K562 (cell line): ENCODE results near the gene RXRB. TPM values are rescaled to one million over a fixed set of nuclear protein-coding genes. Genes with fewer than 3 reads are reported as not detected.

Experiments used
- ATAC-seq: fragments of 200-7000 bp; cut with Tn5 transposase; 3 replicates; pipeline ENCODE4 v1.9.1; 2020; ENCODE audit warnings: moderate library complexity
- BruUV-seq: library from RNA; stranded (reverse); fragments of 400-500 nt; replicated peaks from 2 replicates; lab custom pipeline; 2021; lab: Mats Ljungman, UMichigan
- CTCF ChIA-PET: fragments of 300-600 bp; formaldehyde crosslinking; extraction: SDS; loops from one replicate; lab custom pipeline; 2021; ENCODE audit warnings: low intra/inter-chr PET ratio; lab: Yijun Ruan, JAX
- POLR2A ChIA-PET: fragments of 300-600, 350-650 bp; sonication (Branson Sonifier 250); formaldehyde crosslinking; extraction: SDS; loops from one replicate; lab custom pipeline; 2021; ENCODE audit warnings: antibody characterized with exemption, inconsistent platforms; lab: Yijun Ruan, JAX
- DNase-seq, 4 experiments: peaks; one replicate each; pipeline versions ENCODE4 v3.0.0 to v3.0.0-alpha.2; 2011 to 2018; ENCODE audit warnings: low spot score in 3 of 4, mixed read lengths in 3 of 4; ENCODE audit errors: extremely low read depth in 1 of 4
- FAIRE-seq: peaks from 2 replicates; lab custom pipeline; 2011; peaks lifted over from hg19 to GRCh38; lab: Jason Lieb, UNC
- H2AFZ ChIP-seq: 2 replicates; pipeline ENCODE4 v1.6.0; 2011; ENCODE audit warnings: low read depth, low read length, control low read depth, inconsistent platforms
- H3K27ac ChIP-seq: fragments of 200-600 bp; 3 replicates; pipeline ENCODE4 v1.8.0; 2011; ENCODE audit warnings: low read depth, mild to moderate bottlenecking, control low read depth, inconsistent platforms, low read length, moderate library complexity, mixed read lengths; ENCODE audit errors: extremely low read depth
- H3K27me3 ChIP-seq, 2 experiments: fragments of 300-600 bp in 1 of 2; 2 replicates in 1 of 2; 3 replicates in 1 of 2; pipeline versions ENCODE4 v1.6.0 to v1.8.0; 2011; ENCODE audit warnings: inconsistent platforms in 2 of 2, low read length in 2 of 2, mild to moderate bottlenecking in 1 of 2, mixed read lengths in 1 of 2, moderate library complexity in 1 of 2; ENCODE audit not compliant: control insufficient read depth in 2 of 2, insufficient read depth in 2 of 2
- H3K36me3 ChIP-seq: fragments of 300-600 bp; 3 replicates; pipeline ENCODE4 v1.8.0; 2011; ENCODE audit warnings: mild to moderate bottlenecking, low read length, inconsistent platforms; ENCODE audit not compliant: control insufficient read depth, insufficient read depth
- H3K4me1 ChIP-seq, 2 experiments: fragments of 200-600 bp in 1 of 2; replicated peaks in 1 of 2; 2 replicates in 1 of 2; 3 replicates in 1 of 2; pipeline versions ENCODE4 v1.5.1 to v1.8.0; 2011; ENCODE audit warnings: inconsistent platforms in 2 of 2, low read length in 2 of 2, mild to moderate bottlenecking in 1 of 2, mixed read lengths in 1 of 2, moderate library complexity in 1 of 2; ENCODE audit not compliant: control insufficient read depth in 2 of 2, insufficient read depth in 2 of 2
- H3K4me2 ChIP-seq: 2 replicates; pipeline ENCODE4 v1.6.1; 2011; ENCODE audit warnings: low read length, control low read depth, inconsistent platforms, mixed read lengths; ENCODE audit not compliant: insufficient read depth
- H3K4me3 ChIP-seq: fragments of 200-600 bp; sonication (generic), shearing (Covaris generic); 2 replicates; pipeline ENCODE4 v1.5.1; 2016; ENCODE audit warnings: control low read depth, inconsistent platforms
- H3K79me2 ChIP-seq: fragments of 200-600 bp; 3 replicates; pipeline ENCODE4 v1.8.0; 2011; ENCODE audit warnings: low read length, inconsistent platforms; ENCODE audit not compliant: control insufficient read depth, insufficient read depth
- H3K9ac ChIP-seq, 2 experiments: 2 replicates each; pipeline versions ENCODE4 v1.6.0 to v1.6.1; 2011; ENCODE audit warnings: low read depth in 2 of 2, low read length in 2 of 2, control low read depth in 1 of 2, inconsistent platforms in 1 of 2, mild to moderate bottlenecking in 1 of 2, mixed read lengths in 1 of 2; ENCODE audit not compliant: insufficient read depth in 1 of 2
- H3K9me1 ChIP-seq: one replicate; pipeline ENCODE4 v1.6.0; 2011; ENCODE audit warnings: inconsistent platforms, mild to moderate bottlenecking, low read length, moderate library complexity; ENCODE audit not compliant: control insufficient read depth, insufficient read depth
- H3K9me3 ChIP-seq: replicated peaks from 2 replicates; pipeline ENCODE4 v1.5.1; 2011; ENCODE audit warnings: low read depth, low read length, inconsistent platforms; ENCODE audit not compliant: control insufficient read depth, insufficient read depth
- H4K20me1 ChIP-seq: replicated peaks from 2 replicates; pipeline ENCODE4 v1.6.1; 2011; ENCODE audit warnings: low read length, inconsistent platforms, mixed read lengths; ENCODE audit not compliant: control insufficient read depth, insufficient read depth
- BDP1 ChIP-seq: IDR thresholded peaks from 3 replicates; pipeline ENCODE4 v1.6.1; 2011; ENCODE audit not compliant: insufficient read length, insufficient read depth
- CHD1 ChIP-seq: fragments of 200-600 bp; sonication (generic); IDR thresholded peaks from one replicate; pipeline ENCODE4 v1.6.1; 2012; ENCODE audit warnings: mild to moderate bottlenecking, moderate library complexity, low read length, inconsistent platforms
- GMEB1 ChIP-seq: fragments of 250-450 bp; sonication (Bioruptor Pico); IDR thresholded peaks from 2 replicates; pipeline ENCODE4 v1.4.0; 2020; ENCODE audit warnings: mild to moderate bottlenecking
- HSF4 ChIP-seq: fragments of 250-450 bp; sonication (Bioruptor Pico); IDR thresholded peaks from 2 replicates; pipeline ENCODE4 v2.1.2; 2022; ENCODE audit warnings: mild to moderate bottlenecking, moderate library complexity, borderline replicate concordance
- MAFG ChIP-seq: fragments of 450-650 bp; conservative IDR thresholded peaks from 2 replicates; pipeline ENCODE4 v1.6.1; 2016; ENCODE audit warnings: missing genetic modification characterization, missing compliant biosample characterization
- MTA3 ChIP-seq: fragments of 450-650 bp; formaldehyde crosslinking; IDR thresholded peaks from 2 replicates; pipeline ENCODE4 v1.6.1; 2017; ENCODE audit warnings: mild to moderate bottlenecking, borderline replicate concordance
- RBM17 ChIP-seq: fragments of 200-400 bp; formaldehyde crosslinking; IDR thresholded peaks from 2 replicates; pipeline ENCODE4 v1.6.1; 2017; ENCODE audit warnings: low read depth, mild to moderate bottlenecking, low read length, borderline replicate concordance
- SREBF1 ChIP-seq: fragments of 150-350 bp; IDR thresholded peaks from 2 replicates; pipeline ENCODE4 v1.6.1; 2014; ENCODE audit warnings: antibody characterized with exemption, low read depth, low read length, borderline replicate concordance
- TFAP4 ChIP-seq: sonication (generic); formaldehyde crosslinking; IDR thresholded peaks from 2 replicates; pipeline ENCODE4 v1.8.0; 2022; ENCODE audit warnings: missing genetic modification reagents, mild to moderate bottlenecking, moderate library complexity, borderline replicate concordance
- THAP7 ChIP-seq: fragments of 250-450 bp; sonication (Bioruptor Pico); IDR thresholded peaks from 2 replicates; pipeline ENCODE4 v1.5.0; 2021
- ZFP91 ChIP-seq: sonication (generic); formaldehyde crosslinking; IDR thresholded peaks from 2 replicates; pipeline ENCODE4 v1.8.0; 2022; ENCODE audit warnings: mild to moderate bottlenecking, missing genetic modification reagents
- ZNF175 ChIP-seq: fragments of 200-800 bp; sonication (Bioruptor generic); IDR thresholded peaks from 2 replicates; pipeline ENCODE4 v1.6.1; 2016; ENCODE audit warnings: low read depth, mild to moderate bottlenecking, missing genetic modification characterization, missing compliant biosample characterization
- ZNF740 ChIP-seq, 3 experiments: fragments of 200-800 bp in 1 of 3; sonication (Bioruptor generic) in 1 of 3; sonication (generic) in 1 of 3; formaldehyde crosslinking in 1 of 3; IDR thresholded peaks; 2 replicates each; pipeline versions ENCODE4 v1.6.1 to v1.8.0; 2016 to 2022; ENCODE audit warnings: mild to moderate bottlenecking in 2 of 3, missing compliant biosample characterization in 2 of 3, missing genetic modification characterization in 2 of 3, missing genetic modification reagents in 1 of 3
- WGBS: fragments of 100-300 bp; shearing (Covaris generic); methylation state at CpG from one replicate; pipeline ENCODE4 v1.1.6; 2016; ENCODE audit warnings: low coverage, mixed read lengths; ENCODE audit not compliant: insufficient coverage; ENCODE audit errors: missing lambda C conversion rate; 5-methylcytosine and 5-hydroxymethylcytosine counted together
- in situ Hi-C: fragments of 300-500 bp; cut with MboI; formaldehyde crosslinking; loops from 4 replicates; pipeline ENCODE4 v1.15.0; 2018; ENCODE audit warnings: inconsistent platforms, mixed read lengths
- intact Hi-C: fragments of 100-400 bp; cut with micrococcal nuclease; formaldehyde crosslinking; loops from 2 replicates; pipeline ENCODE4 v1.14.2; 2022
- polyA plus RNA-seq, 8 experiments: library from polyadenylated mRNA; depleted of rRNA in 4 of 8; stranded (reverse) in 5 of 8; unstranded in 3 of 8; fragments of >200 nt; fragmentation: Nextera tagmentation in 2 of 8; fragmentation: Illumina TruSeq in 1 of 8; extraction: Ambion mirVana in 2 of 8; extraction: Trizol in 1 of 8; gene quantifications; 2 replicates each; pipeline versions ENCODE4 v1.2.1 to v1.2.3, GENCODE V29; 2011 to 2014; ENCODE audit warnings: inconsistent platforms in 1 of 8, missing spikeins in 1 of 8
- total RNA-seq, 7 experiments: library from RNA; depleted of rRNA in 6 of 7; stranded (reverse); fragments of >200 nt in 6 of 7; fragmentation: Illumina TruSeq in 2 of 7; extraction: Trizol in 2 of 7; gene quantifications; 2 replicates each; pipeline versions ENCODE4 v1.2.1 to v1.2.3, GENCODE V29; 2011 to 2021; ENCODE audit warnings: low replicate concordance in 1 of 7

Gene RXRB
- total and polyA plus RNA-seq, 9 of the 15 experiments (the other 6 are each of a cell fraction or from before 2014, with no cell fraction given): 0.76 to 35.5 (median 18.4) TPM

- 2% methylated on average over 66 of the region's 86 CpGs for WGBS
- peaks cover 6% of the 10 kb centered on the region; the same call in 1 of the 2 replicates for H4K20me1 ChIP-seq
- H3K4me2 ChIP-seq: peak within 1 kb of the TSS; percentile 87
- peaks cover 37% of the 10 kb centered on the region for H3K79me2 ChIP-seq
- FAIRE-seq: peak; percentile 15
- H3K4me3 ChIP-seq: peak within 1 kb of the TSS; percentile 90
- H3K9me3 ChIP-seq: no peaks in the 10 kb centered on the region
- DNase-seq: peak; percentile 91 to 97 (median 96)
- peak within 1 kb of the TSS; percentile 95 for H3K27ac ChIP-seq
- no peaks in the 10 kb centered on the region for H3K27me3 ChIP-seq
- peak within 1 kb of the TSS; percentile 82 for H2AFZ ChIP-seq
- peaks cover 43% of the 10 kb centered on the region for H3K36me3 ChIP-seq
- BruUV-seq: TSS peak; percentile 98
- H3K9me1 ChIP-seq: peaks cover 3% of the 10 kb centered on the region
- peaks cover 26 to 63% of the 10 kb centered on the region in 2 experiments for H3K4me1 ChIP-seq
- peak; percentile 71 for ATAC-seq
- intact Hi-C loops: no loop called here
- peak within 1 kb of the TSS; percentile 96 for H3K9ac ChIP-seq
- in situ Hi-C loops: no loop called here
- ChIA-PET POLR2A (interaction anchor here (0.6 to 2.3 kb wide), 20 partner anchors 8 to 1643 kb away, joined by 3 to 12 read pairs (median 4); partner anchors contain the start of genes B3GALT4, RPS18 and VPS52), CTCF (no interaction called here)
- 0 out of 2 replicates have a peak, but pooled peaks have one; percentile 60 for TF ChIP-seq THAP7 (CRISPR knock-in tag)
- peak; percentile 73 for TF ChIP-seq TFAP4 (CRISPR knock-in tag)
- no peak for TF ChIP-seq SREBF1
- TF ChIP-seq ZNF740 (CRISPR knock-in tag; IDR thresholded peaks at IDR 0.05): peak; percentile 79
- peak in 1 of 2 experiments; percentile 83; a peak in 2 of 4 replicates for TF ChIP-seq ZNF740 (tag; IDR thresholded peaks at IDR 0.05)
- no peak for TF ChIP-seq RBM17
- peak; percentile 97 for TF ChIP-seq MTA3
- TF ChIP-seq GMEB1 (CRISPR knock-in tag): peak; percentile 88
- no peak for TF ChIP-seq HSF4 (CRISPR knock-in tag)
- TF ChIP-seq ZNF175 (CRISPR knock-in tag): no peak
- peak; percentile 59; the same call in 1 of the 2 replicates for TF ChIP-seq ZFP91 (CRISPR knock-in tag)
- no peak for TF ChIP-seq CHD1
- TF ChIP-seq BDP1: no peak
- no peak for TF ChIP-seq MAFG (tag)
Observed at GRCh38 chr6:33208091-33208967, 7.9 kb upstream of the RXRB start, which contains the start of gene RING1. Gene RING1 (plus strand): TSS chr6:33208500. CDS start chr6:33208823, 323 bp downstream.
